Coronary artery (tissue), 2 donors: ENCODE results near the gene ENAM.
"Not testable (repeated sequence)": the region's sequence is repeated elsewhere in the genome, so short reads cannot be mapped to it uniquely, and the experiment has no call there.

Experiments
- DNase-seq: peaks from one replicate; pipeline ENCODE4 v3.0.0-alpha.2; 2017; ENCODE audit warnings: low spot score
- H3K27ac ChIP-seq, 2 donors: fragments of 200-600 bp; sonication (generic); one replicate each; pipeline ENCODE4 v1.5.1; 2016 to 2019
- H3K4me3 ChIP-seq: fragments of 200-600 bp; sonication (generic); 2 replicates; pipeline ENCODE4 v1.5.1; 2016; ENCODE audit warnings: mild to moderate bottlenecking, moderate library complexity
- TF ChIP-seq, protein P1 (sequence below): fragments of 200-600 bp; sonication (generic); IDR thresholded peaks from one replicate; pipeline ENCODE4 v1.5.1; 2019; ENCODE audit warnings: antibody characterized with exemption

The ENAM gene

DNA sequence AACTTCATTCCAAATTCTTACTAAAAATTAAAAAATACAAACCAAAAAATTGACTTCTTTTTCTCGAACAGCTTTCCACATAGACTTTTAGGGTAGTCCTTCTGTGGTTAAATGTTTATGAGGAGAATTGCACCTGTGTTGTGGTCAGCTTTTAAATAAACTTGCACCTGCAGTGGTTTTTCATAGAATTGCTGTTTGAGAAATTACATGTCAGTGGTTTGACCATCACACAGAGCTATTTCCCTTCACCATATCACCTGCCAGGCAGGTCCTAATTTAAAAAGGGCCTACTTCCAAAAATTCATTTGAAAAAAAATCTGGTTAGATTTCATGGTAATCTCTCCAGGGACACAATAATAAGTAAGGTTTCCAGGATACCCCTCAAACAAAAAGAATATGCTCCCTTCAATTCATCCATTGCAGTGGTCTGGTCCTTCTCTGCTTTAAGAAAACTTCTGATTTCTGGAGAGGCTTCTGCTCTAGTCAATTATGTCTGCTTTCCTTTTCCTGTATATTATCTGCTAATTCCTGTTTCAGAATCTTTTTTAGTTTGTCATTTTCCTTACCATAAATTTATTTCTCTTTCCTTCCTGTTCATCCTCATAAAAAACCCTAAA lies 49.9 kb downstream of the ENAM start:
- no peak overlapping the region for H3K4me3 ChIP-seq
- TF ChIP-seq, protein P1, sequence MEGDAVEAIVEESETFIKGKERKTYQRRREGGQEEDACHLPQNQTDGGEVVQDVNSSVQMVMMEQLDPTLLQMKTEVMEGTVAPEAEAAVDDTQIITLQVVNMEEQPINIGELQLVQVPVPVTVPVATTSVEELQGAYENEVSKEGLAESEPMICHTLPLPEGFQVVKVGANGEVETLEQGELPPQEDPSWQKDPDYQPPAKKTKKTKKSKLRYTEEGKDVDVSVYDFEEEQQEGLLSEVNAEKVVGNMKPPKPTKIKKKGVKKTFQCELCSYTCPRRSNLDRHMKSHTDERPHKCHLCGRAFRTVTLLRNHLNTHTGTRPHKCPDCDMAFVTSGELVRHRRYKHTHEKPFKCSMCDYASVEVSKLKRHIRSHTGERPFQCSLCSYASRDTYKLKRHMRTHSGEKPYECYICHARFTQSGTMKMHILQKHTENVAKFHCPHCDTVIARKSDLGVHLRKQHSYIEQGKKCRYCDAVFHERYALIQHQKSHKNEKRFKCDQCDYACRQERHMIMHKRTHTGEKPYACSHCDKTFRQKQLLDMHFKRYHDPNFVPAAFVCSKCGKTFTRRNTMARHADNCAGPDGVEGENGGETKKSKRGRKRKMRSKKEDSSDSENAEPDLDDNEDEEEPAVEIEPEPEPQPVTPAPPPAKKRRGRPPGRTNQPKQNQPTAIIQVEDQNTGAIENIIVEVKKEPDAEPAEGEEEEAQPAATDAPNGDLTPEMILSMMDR, result no peak

DNA sequence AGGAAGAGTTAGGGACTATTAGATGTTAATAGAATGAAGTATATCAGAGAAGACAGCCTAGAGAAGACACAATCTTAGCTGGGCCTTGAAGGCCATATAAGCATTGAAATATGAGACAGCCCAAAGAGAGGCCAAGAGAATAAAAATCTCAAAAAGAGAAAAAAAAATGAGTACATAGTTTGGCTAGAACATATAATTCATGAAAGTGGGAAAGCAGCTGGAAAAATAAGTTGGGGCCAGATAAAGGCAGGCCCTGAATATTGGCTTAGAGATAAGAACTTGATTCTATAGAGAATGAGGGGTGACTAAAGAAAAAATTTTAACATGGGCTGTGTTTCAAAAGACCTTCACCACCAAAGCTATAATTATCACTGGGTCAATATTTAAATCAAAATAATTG lies 52.4 kb downstream of the ENAM start:
- TF ChIP-seq, protein P1, result no peak
- no peak overlapping the region for H3K4me3 ChIP-seq
- no peak for DNase-seq
- H3K27ac ChIP-seq, result no peak overlapping the region

More for the DNA sequence above, 49.9 kb downstream of the ENAM start:
- DNase-seq, result no peak
- no peak overlapping the region for H3K27ac ChIP-seq

DNA sequence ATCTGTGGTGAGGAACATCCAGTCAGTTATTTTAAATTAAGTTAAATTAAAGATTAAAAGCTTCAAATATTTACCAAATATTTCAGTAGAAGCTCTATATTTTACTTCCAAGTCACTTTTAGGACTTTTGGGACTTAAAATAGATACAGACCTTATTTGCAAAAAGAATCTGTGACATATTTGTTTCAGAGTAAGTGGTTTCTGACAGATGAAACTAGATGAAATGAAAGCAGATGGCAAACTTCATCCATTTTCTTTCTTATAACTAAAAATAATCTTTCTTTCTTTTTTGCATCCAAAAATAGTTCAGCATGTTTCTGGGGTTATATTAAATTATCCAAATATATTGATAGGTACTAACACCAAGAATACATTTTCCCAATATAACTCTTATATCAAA lies 53.2 kb downstream of the ENAM start:
- DNase-seq, result no peak
- no peak overlapping the region for H3K27ac ChIP-seq
- H3K4me3 ChIP-seq, result no peak overlapping the region
- TF ChIP-seq, protein P1, result no peak

- not testable (repeated sequence) for DNase-seq, H3K27ac ChIP-seq, H3K4me3 ChIP-seq
Measured at GRCh38 chr4:70682142-70682541, 53.6 kb downstream of the ENAM start.

- Histone ChIP-seq H3K27ac (peak overlapping the region; percentile 92 to 95), H3K4me3 (peak overlapping the region; percentile 91)
- no peak for DNase-seq
- TF ChIP-seq, protein P1, result no peak
Measured at GRCh38 chr4:70687392-70687791, 58.8 kb downstream of the ENAM start.

DNA sequence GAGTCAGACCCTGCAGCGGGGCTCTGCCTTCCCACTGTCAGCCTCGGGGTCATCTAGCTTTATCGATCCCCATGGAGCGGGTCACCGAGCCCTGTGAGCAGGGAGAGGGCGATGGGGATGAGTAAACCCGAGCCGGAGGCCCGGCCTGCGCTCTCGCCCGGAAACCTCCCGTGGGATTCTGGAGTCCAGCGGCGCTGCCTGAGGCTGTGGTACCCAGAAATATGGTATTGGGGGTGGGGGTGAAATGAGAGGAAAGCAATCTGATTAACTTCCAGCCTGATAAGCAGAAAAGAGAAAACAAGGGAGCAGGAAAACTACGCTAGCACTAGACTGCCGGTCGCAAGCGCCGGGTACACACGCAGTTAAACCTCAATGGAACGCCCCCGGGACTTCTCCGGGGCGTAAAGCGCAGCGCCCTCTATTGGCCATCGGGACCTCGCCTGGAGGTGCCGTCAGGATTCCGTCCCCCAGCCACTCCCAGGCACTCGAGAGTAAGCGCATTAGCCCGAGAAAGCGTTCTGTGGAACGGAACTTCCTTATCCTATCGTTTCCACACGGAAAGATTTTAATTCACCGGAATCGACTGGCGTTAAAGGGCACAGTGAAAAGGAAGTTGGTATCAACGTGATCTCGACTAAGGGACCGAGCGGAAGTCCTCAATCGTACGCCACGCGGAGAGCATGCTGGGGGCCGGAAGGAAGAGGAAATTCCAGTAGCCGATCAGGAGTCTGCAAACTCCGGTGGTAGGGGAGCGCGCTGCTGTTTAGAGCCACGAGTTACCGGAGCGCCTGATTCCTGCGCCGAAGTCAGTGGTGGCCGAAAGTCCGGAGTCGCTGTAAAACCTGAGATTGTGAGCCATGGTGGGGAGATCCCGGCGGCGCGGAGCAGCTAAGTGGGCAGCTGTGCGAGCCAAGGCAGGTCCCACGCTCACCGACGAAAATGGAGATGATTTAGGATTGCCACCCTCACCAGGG lies 59.6 kb downstream of the ENAM start, which contains the start of gene UTP3:
UTP3 (plus strand) TSS at position 712 of the 974 bp plus-strand sequence; CDS start at position 858, 146 bp downstream.
- H3K27ac ChIP-seq, result peak within 1 kb of the TSS; percentile 92 to 95
- peak; percentile 97 for DNase-seq
- TF ChIP-seq, protein P1, result peak; percentile 83
- peak within 1 kb of the TSS; percentile 91 for H3K4me3 ChIP-seq

DNA sequence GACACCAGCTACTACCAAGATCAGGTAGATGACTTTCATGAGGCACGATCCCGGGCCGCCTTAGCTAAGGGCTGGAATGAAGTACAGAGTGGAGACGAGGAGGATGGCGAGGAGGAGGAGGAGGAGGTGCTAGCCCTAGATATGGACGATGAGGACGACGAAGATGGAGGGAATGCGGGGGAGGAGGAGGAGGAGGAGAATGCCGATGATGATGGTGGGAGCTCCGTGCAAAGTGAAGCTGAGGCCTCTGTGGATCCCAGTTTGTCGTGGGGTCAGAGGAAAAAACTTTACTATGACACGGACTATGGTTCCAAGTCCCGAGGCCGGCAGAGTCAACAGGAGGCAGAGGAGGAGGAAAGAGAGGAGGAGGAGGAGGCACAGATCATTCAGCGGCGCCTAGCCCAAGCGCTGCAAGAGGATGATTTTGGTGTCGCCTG lies 60.3 kb downstream of the ENAM start:
- TF ChIP-seq, protein P1, result no peak
- peak overlapping the region; percentile 92 to 95 for H3K27ac ChIP-seq
- no peak for DNase-seq
- peak overlapping the region; percentile 91 for H3K4me3 ChIP-seq
